PC-3 (cell line): Measurements from ENCODE around the gene PRSS50. TPM values are rescaled to one million over a fixed set of nuclear protein-coding genes. Genes with fewer than 3 reads are reported as not detected.

Experiments used
- ATAC-seq: fragments of 200-7000 bp; cut with Tn5 transposase; 2 replicates; pipeline ENCODE4 v1.9.1; 2020; ENCODE audit warnings: mild to moderate bottlenecking, moderate library complexity
- BruUV-seq: library from RNA; stranded (reverse); fragments of 400-500 nt; replicated peaks from 2 replicates; lab custom pipeline; 2021; lab: Mats Ljungman, UMichigan
- CTCF ChIA-PET: fragments of 300-600 bp; sonication (Branson Sonifier 250); formaldehyde crosslinking; loops from one replicate; lab custom pipeline; 2022; ENCODE audit warnings: antibody characterized with exemption; lab: Charles Lee
- POLR2A ChIA-PET: fragments of 300-600 bp; sonication (Branson Sonifier 250); formaldehyde crosslinking; loops from one replicate; lab custom pipeline; 2022; ENCODE audit warnings: antibody characterized with exemption; ENCODE audit not compliant: unreplicated experiment; lab: Charles Lee
- DNase-seq: peaks from one replicate; pipeline ENCODE4 v3.0.0-alpha.2; 2015
- H2AFZ ChIP-seq: fragments of 300-600 bp; sonication (generic); 2 replicates; pipeline ENCODE4 v1.6.0; 2016; ENCODE audit warnings: antibody characterized with exemption, low read length
- H3F3A ChIP-seq: fragments of 300-600 bp; sonication (generic); one replicate; pipeline ENCODE4 v1.6.0; 2017; ENCODE audit warnings: antibody characterized with exemption, low read length, control low read depth, mild to moderate bottlenecking; ENCODE audit not compliant: unreplicated experiment
- H3K27ac ChIP-seq: fragments of 300-600 bp; sonication (generic); 2 replicates; pipeline ENCODE4 v1.5.1; 2016; ENCODE audit warnings: mild to moderate bottlenecking, low read length
- H3K27me3 ChIP-seq: fragments of 300-600 bp; sonication (generic); 2 replicates; pipeline ENCODE4 v1.6.1; 2016; ENCODE audit warnings: low read length, mixed read lengths
- H3K36me3 ChIP-seq: fragments of 300-600 bp; sonication (generic); 2 replicates; pipeline ENCODE4 v1.6.1; 2016; ENCODE audit warnings: low read depth, mixed run types, low read length, mixed read lengths
- H3K4me1 ChIP-seq: fragments of 300-600 bp; sonication (generic); 2 replicates; pipeline ENCODE4 v1.5.1; 2016; ENCODE audit warnings: low read length; ENCODE audit not compliant: insufficient read depth
- H3K4me2 ChIP-seq: fragments of 300-600 bp; sonication (generic); 2 replicates; pipeline ENCODE4 v1.6.0; 2016; ENCODE audit warnings: low read length
- H3K4me3 ChIP-seq: fragments of 300-600 bp; sonication (generic); 2 replicates; pipeline ENCODE4 v1.5.1; 2016; ENCODE audit warnings: mild to moderate bottlenecking, low read length, mixed read lengths
- H3K79me2 ChIP-seq: fragments of 300-600 bp; sonication (generic); 2 replicates; pipeline ENCODE4 v1.6.1; 2017; ENCODE audit warnings: low read length, mixed read lengths
- H3K9ac ChIP-seq: fragments of 300-600 bp; sonication (generic); 2 replicates; pipeline ENCODE4 v1.6.0; 2016; ENCODE audit warnings: mild to moderate bottlenecking, low read length
- H3K9me2 ChIP-seq: fragments of 300-600 bp; sonication (generic); replicated peaks from 2 replicates; pipeline ENCODE4 v1.6.1; 2016; ENCODE audit warnings: mixed run types, low read length, mixed read lengths
- H3K9me3 ChIP-seq: fragments of 300-600 bp; sonication (generic); 2 replicates; pipeline ENCODE4 v1.6.1; 2016; ENCODE audit warnings: low read length, mixed read lengths
- H4K20me1 ChIP-seq: fragments of 300-600 bp; sonication (generic); 2 replicates; pipeline ENCODE4 v1.6.1; 2016; ENCODE audit warnings: low read length, mixed read lengths
- CTCF ChIP-seq: fragments of 300-600 bp; sonication (generic); conservative IDR thresholded peaks from 2 replicates; pipeline ENCODE4 v1.5.1; 2017; ENCODE audit warnings: antibody characterized with exemption, low read depth, mild to moderate bottlenecking, low read length
- EZH2 ChIP-seq: fragments of 300-600 bp; sonication (generic); IDR thresholded peaks from one replicate; pipeline ENCODE4 v1.6.1; 2017; ENCODE audit warnings: antibody characterized with exemption, mild to moderate bottlenecking, low read length; ENCODE audit not compliant: unreplicated experiment
- EZH2phosphoT487 ChIP-seq: fragments of 300-600 bp; sonication (generic); IDR thresholded peaks from 2 replicates; pipeline ENCODE4 v1.6.1; 2018; ENCODE audit warnings: mild to moderate bottlenecking, antibody characterized with exemption, low read length, borderline replicate concordance
- intact Hi-C: fragments of 100-400 bp; cut with micrococcal nuclease; formaldehyde crosslinking; loops from 2 replicates; pipeline ENCODE4 v1.9.0; 2023
- total RNA-seq: library from RNA; depleted of rRNA; stranded (reverse); fragments of >200 nt; gene quantifications from 2 replicates; pipeline ENCODE4 v1.2.3, GENCODE V29; 2014

PRSS50 gene
- total RNA-seq, 1 experiment from 2014 or later: not detected

- Histone ChIP-seq H3K27me3 (no peaks in the 10 kb centered on the region), H3F3A (no peaks in the 10 kb centered on the region), H3K4me1 (peaks cover 2% of the 10 kb centered on the region), H3K9me3 (no peaks in the 10 kb centered on the region), H2AFZ (no peak overlapping the region), H3K79me2 (no peaks in the 10 kb centered on the region), H3K9ac (no peak overlapping the region), H3K27ac (no peak overlapping the region), H3K4me3 (no peak overlapping the region), H3K4me2 (no peak overlapping the region), H3K36me3 (no peaks in the 10 kb centered on the region), H3K9me2 (no peaks in the 10 kb centered on the region), H4K20me1 (no peaks in the 10 kb centered on the region)
- no peak for TF ChIP-seq CTCF
- no peak for TF ChIP-seq EZH2
- no peak for TF ChIP-seq EZH2phosphoT487
- BruUV-seq: no TSS peak
- ChIA-PET CTCF (no interaction called here), POLR2A (no interaction called here)
- DNase-seq (no peak), ATAC-seq (no peak)
- intact Hi-C loops: no loop called here
Measured at GRCh38 chr3:46700772-46701171, 16.9 kb downstream of the PRSS50 start.

GRCh38 chr3:46699676-46700523 lies 17.8 kb downstream of the PRSS50 start:
- Histone ChIP-seq H4K20me1 (no peaks in the 10 kb centered on the region), H3K79me2 (no peaks in the 10 kb centered on the region), H3K9ac (no peak overlapping the region), H2AFZ (no peak overlapping the region), H3K4me3 (no peak overlapping the region), H3K9me3 (no peaks in the 10 kb centered on the region), H3K4me2 (no peak overlapping the region), H3F3A (no peaks in the 10 kb centered on the region), H3K4me1 (peaks cover 3% of the 10 kb centered on the region; the same call in 1 of the 2 replicates), H3K9me2 (no peaks in the 10 kb centered on the region), H3K36me3 (no peaks in the 10 kb centered on the region), H3K27me3 (no peaks in the 10 kb centered on the region), H3K27ac (no peak overlapping the region)
- DNase-seq: no peak
- POLR2A ChIA-PET: no interaction called here
- CTCF ChIA-PET: interaction anchor here (0.7 kb wide), 1 partner anchor 1620 kb away, joined by 8 read pairs; no protein-coding TSS in a partner anchor
- no peak for ATAC-seq
- BruUV-seq: no TSS peak
- intact Hi-C loops: no loop called here
- TF ChIP-seq EZH2 (no peak), CTCF (no peak), EZH2phosphoT487 (no peak)
